Measurements from ENCODE around the gene HERC2. TPM values are rescaled to one million over a fixed set of nuclear protein-coding genes. Genes with fewer than 3 reads are reported as not detected.

The HERC2 gene
- total RNA-seq, 3 donors from 2014 or later (not counting 1 experiment from before 2014, with no cell fraction given) = 54.2 to 64.0 (median 63.9) TPM

- intact Hi-C loops (cut with micrococcal nuclease) = no loop called here
- no peak for ATAC-seq
- peaks cover 7% of the 10 kb centered on the region in 2 donors for H3K4me1 Mint-ChIP-seq
- no peaks in the 10 kb centered on the region for H3K9me3 Mint-ChIP-seq
- no peak for DNase-seq
- 82% methylated on average over 5 of the region's 5 CpGs for WGBS (ENCODE audit: insufficient coverage)
- H3K4me1 ChIP-seq (ENCODE audit: control insufficient read depth, insufficient read depth, low read length) = no peaks in the 10 kb centered on the region
- no peak for TF ChIP-seq CTCF (IDR thresholded peaks at IDR 0.05)
- no peak overlapping the region for H3K4me3 ChIP-seq (ENCODE audit: low read length)
- H3K36me3 Mint-ChIP-seq = no peaks in the 10 kb centered on the region
- no peak overlapping the region for H3K27ac Mint-ChIP-seq
- H3K27me3 Mint-ChIP-seq (ENCODE audit: low read depth in 2 of 2) = no peaks in the 10 kb centered on the region
- no peak overlapping the region for H3K27ac ChIP-seq (ENCODE audit: low read length)
- H3K4me3 Mint-ChIP-seq = no peak overlapping the region
- peaks cover 29% of the 10 kb centered on the region for H3K36me3 ChIP-seq (ENCODE audit: control insufficient read depth, insufficient read depth, low read length)
- no peaks in the 10 kb centered on the region for H3K9me3 ChIP-seq (ENCODE audit: control insufficient read depth, insufficient read depth, low read length)
- H3K27me3 ChIP-seq (ENCODE audit: control insufficient read depth, insufficient read depth, low read length) = no peaks in the 10 kb centered on the region
Measured at GRCh38 chr15:28260722-28261121, 61.3 kb downstream of the HERC2 start.

DNA sequence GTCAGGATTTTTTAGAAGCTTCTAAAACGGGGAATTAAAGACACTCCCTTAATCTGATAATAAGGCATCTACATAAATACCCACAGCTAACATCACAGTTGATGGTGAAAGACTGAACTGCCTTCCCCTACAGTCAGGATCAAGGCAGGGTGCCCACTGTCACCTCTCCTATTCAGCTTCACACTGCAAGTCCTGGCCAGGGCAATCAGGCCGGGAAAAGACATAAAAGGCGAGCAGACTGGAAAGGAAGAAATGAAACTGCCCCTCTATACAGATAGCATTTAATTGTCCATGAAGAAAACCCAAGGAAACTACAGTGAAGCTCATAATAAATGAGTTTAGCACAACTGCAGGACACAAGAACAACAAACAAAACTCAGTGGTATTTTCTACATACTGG, 61.7 kb downstream of the HERC2 start:
- Mint-ChIP-seq H3K4me3 (no peak overlapping the region), H3K9me3 (no peaks in the 10 kb centered on the region), H3K36me3 (no peaks in the 10 kb centered on the region), H3K4me1 (peaks cover 7% of the 10 kb centered on the region in 2 donors), H3K27me3 (ENCODE audit: low read depth in 2 of 2) (no peaks in the 10 kb centered on the region), H3K27ac (no peak overlapping the region)
- no peak for DNase-seq
- Histone ChIP-seq H3K27me3 (ENCODE audit: control insufficient read depth, insufficient read depth, low read length) (no peaks in the 10 kb centered on the region), H3K4me1 (ENCODE audit: control insufficient read depth, insufficient read depth, low read length) (no peaks in the 10 kb centered on the region), H3K4me3 (ENCODE audit: low read length) (no peak overlapping the region), H3K9me3 (ENCODE audit: control insufficient read depth, insufficient read depth, low read length) (no peaks in the 10 kb centered on the region), H3K36me3 (ENCODE audit: control insufficient read depth, insufficient read depth, low read length) (peaks cover 29% of the 10 kb centered on the region), H3K27ac (ENCODE audit: low read length) (no peak overlapping the region)
- intact Hi-C loops (cut with micrococcal nuclease) = no loop called here
- no peak for ATAC-seq
- 94% methylated on average over 3 of the region's 3 CpGs for WGBS (ENCODE audit: insufficient coverage)
- no peak for TF ChIP-seq CTCF (IDR thresholded peaks at IDR 0.05)

- 97% methylated on average over 14 of the region's 15 CpGs for WGBS (ENCODE audit: insufficient coverage)
- H3K27ac Mint-ChIP-seq = no peak overlapping the region
- Histone ChIP-seq H3K4me3 (ENCODE audit: low read length) (no peak overlapping the region), H3K27ac (ENCODE audit: low read length) (no peak overlapping the region), H3K4me1 (ENCODE audit: control insufficient read depth, insufficient read depth, low read length) (no peaks in the 10 kb centered on the region), H3K27me3 (ENCODE audit: control insufficient read depth, insufficient read depth, low read length) (no peaks in the 10 kb centered on the region), H3K36me3 (ENCODE audit: control insufficient read depth, insufficient read depth, low read length) (peaks cover 35% of the 10 kb centered on the region), H3K9me3 (ENCODE audit: control insufficient read depth, insufficient read depth, low read length) (no peaks in the 10 kb centered on the region)
- H3K4me1 Mint-ChIP-seq = no peaks in the 10 kb centered on the region
- intact Hi-C loops (cut with micrococcal nuclease) = no loop called here
- peaks cover 17% of the 10 kb centered on the region for H3K36me3 Mint-ChIP-seq
- no peak for ATAC-seq
- DNase-seq = no peak
- H3K9me3 Mint-ChIP-seq = no peaks in the 10 kb centered on the region
- no peak overlapping the region for H3K4me3 Mint-ChIP-seq
- no peaks in the 10 kb centered on the region for H3K27me3 Mint-ChIP-seq (ENCODE audit: low read depth in 2 of 2)
- no peak for TF ChIP-seq CTCF (IDR thresholded peaks at IDR 0.05)
Measured at GRCh38 chr15:28255965-28256364, 66.0 kb downstream of the HERC2 start.

GRCh38 chr15:28252831-28253230, 69.1 kb downstream of the HERC2 start:
- Mint-ChIP-seq H3K4me1 (no peaks in the 10 kb centered on the region), H3K27ac (peak overlapping the region in 1 of 2 donors; percentile 43), H3K4me3 (no peak overlapping the region), H3K9me3 (no peaks in the 10 kb centered on the region), H3K27me3 (ENCODE audit: low read depth in 2 of 2) (no peaks in the 10 kb centered on the region), H3K36me3 (peaks cover 25% of the 10 kb centered on the region)
- TF ChIP-seq CTCF (IDR thresholded peaks at IDR 0.05) = no peak
- Histone ChIP-seq H3K36me3 (ENCODE audit: control insufficient read depth, insufficient read depth, low read length) (peaks cover 42% of the 10 kb centered on the region), H3K27ac (ENCODE audit: low read length) (no peak overlapping the region), H3K4me3 (ENCODE audit: low read length) (no peak overlapping the region), H3K9me3 (ENCODE audit: control insufficient read depth, insufficient read depth, low read length) (no peaks in the 10 kb centered on the region), H3K27me3 (ENCODE audit: control insufficient read depth, insufficient read depth, low read length) (no peaks in the 10 kb centered on the region), H3K4me1 (ENCODE audit: control insufficient read depth, insufficient read depth, low read length) (no peaks in the 10 kb centered on the region)
- ATAC-seq = no peak
- no peak for DNase-seq
- 83% methylated on average over 5 of the region's 6 CpGs for WGBS (ENCODE audit: insufficient coverage)
- intact Hi-C loops (cut with micrococcal nuclease) = no loop called here
